GM12892 (cell line): ENCODE data around the gene ADRA2A.

ENCODE experiments used
- DNase-seq: peaks from one replicate; pipeline ENCODE4 v3.0.0; 2011; ENCODE audit not compliant: insufficient read length
- FAIRE-seq: peaks from 2 replicates; lab custom pipeline; 2011; peaks lifted over from hg19 to GRCh38; lab: Jason Lieb, UNC
- POLR2A ChIP-seq: IDR thresholded peaks from 2 replicates; pipeline ENCODE4 v1.6.1; 2011; ENCODE audit warnings: low read depth, low read length, control low read depth
- POLR2AphosphoS5 ChIP-seq: IDR thresholded peaks from 2 replicates; pipeline ENCODE4 v1.6.1; 2011; ENCODE audit warnings: low read depth, low read length, control low read depth
- TAF1 ChIP-seq: IDR thresholded peaks from 2 replicates; pipeline ENCODE4 v1.6.1; 2011; ENCODE audit warnings: low read depth, mild to moderate bottlenecking, control low read depth, low read length, borderline replicate concordance

ADRA2A gene

GRCh38 chr10:111129363-111129762 lies 52.5 kb downstream of the ADRA2A start:
- no peak for FAIRE-seq
- no peak for TF ChIP-seq POLR2A
- TF ChIP-seq TAF1, result no peak
- no peak for TF ChIP-seq POLR2AphosphoS5

GRCh38 chr10:111130471-111130870 lies 53.6 kb downstream of the ADRA2A start:
- no peak for FAIRE-seq

More at GRCh38 chr10:111129363-111129762, 52.5 kb downstream of the ADRA2A start:
- DNase-seq, result no peak

More at GRCh38 chr10:111130471-111130870, 53.6 kb downstream of the ADRA2A start:
- no peak for TF ChIP-seq TAF1
- no peak for TF ChIP-seq POLR2A
- TF ChIP-seq POLR2AphosphoS5, result no peak
- DNase-seq, result no peak
